ENCODE data around the gene LYZ.

The LYZ gene

DNA sequence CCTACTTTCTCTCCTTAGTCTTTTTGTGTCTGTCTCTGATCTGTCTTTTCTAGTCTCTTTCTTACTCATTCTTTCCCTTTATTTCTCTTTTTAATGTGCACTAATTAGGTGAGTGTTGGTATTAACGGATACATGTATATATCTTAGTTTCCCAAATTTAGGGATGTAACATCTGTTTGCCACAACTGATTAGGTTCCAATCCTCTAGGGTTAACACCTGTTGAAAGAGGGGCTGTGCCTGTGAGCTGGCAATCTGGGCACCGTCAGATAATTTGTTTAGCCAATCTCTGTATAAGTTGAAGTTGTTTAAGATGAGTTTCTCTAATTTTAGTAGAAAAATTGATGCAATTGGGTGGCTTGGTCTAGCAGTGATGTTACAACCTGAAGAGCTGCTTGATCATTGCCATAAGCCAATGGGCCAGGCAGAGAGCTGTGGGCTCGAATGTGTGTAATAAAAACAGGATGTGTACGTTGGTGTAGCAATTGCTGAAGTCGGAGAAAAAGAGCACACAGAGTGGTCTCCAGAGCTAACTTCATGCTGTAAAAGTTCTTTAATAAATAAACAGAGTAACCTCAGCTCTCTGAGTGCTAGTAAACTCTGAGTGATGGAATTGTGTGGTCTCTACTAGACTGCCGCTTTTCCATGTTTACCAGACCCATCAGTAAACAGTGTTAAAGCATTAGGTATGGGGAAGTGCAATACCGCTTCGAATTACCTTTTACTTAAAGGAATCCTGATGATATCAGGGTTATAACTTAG is 18.3 kb upstream of the LYZ start:
- no peak for TF ChIP-seq TAF1 (IDR thresholded peaks at IDR 0.05; ENCODE audit: low read depth, low read length)
- TF ChIP-seq SPI1 (IDR thresholded peaks at IDR 0.05; ENCODE audit: low read depth, low read length) = peak; percentile 57; the same call in 1 of the 2 replicates
- TF ChIP-seq POU2F2 (IDR thresholded peaks at IDR 0.05; ENCODE audit: low read depth, low read length) = no peak
- FAIRE-seq = peak; percentile 38
- no peak for DNase-seq (ENCODE audit: insufficient read length, low spot score)

DNA sequence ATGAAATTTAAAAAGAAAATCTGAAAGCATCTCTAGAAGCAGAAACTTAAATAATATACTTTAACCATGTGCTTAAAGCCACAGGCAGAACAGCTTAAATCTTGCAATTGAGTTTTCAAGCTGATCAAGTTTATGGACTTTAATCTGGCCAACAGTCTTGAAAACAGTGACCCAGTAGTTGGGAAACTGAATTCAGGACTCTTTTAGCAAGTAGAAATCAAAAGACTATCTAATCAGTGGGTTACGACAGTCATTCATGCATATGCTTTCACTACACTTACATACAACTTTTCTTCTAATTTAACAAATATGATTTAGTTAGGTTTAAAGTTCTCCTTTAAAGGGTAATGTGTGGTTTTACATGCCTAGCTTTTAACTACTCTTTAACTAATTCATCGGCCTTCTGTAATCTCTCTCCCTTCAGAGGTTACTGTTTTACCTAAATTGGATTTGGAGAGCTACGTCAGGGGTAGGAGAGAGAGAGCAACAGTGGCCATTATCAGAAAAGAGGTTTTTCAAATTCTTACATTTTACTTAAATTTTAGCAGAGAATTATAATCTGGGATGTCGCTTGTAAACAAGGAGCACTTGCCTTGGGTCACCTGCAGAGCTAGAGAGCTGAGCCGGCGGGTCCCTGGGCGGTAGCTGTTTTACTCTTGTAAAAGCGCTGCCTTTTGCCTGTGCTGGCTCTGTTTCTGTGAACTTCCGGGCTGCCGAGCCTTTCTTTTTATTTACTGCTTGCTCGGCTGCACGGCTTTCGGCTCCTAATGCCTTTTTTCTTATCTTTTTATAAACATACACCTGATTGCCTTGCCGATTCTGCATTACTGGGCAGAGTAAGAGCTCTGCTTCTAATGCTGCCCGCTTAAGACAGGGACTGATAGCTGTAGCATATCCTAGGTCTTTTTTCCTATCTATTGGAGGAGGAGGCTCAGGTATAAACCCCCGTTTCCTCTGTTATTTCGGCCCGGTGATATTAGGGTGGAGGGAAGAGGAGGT is 17.4 kb upstream of the LYZ start:
- DNase-seq (ENCODE audit: insufficient read length, low spot score) (no peak), FAIRE-seq (no peak)
- peak; percentile 45; the same call in 1 of the 2 replicates for TF ChIP-seq POLR2AphosphoS5 (IDR thresholded peaks at IDR 0.05; ENCODE audit: low read depth, low read length)
- TF ChIP-seq POU2F2 (IDR thresholded peaks at IDR 0.05; ENCODE audit: low read depth, low read length) = no peak; the same call in 1 of the 2 replicates
- TF ChIP-seq PAX5 (IDR thresholded peaks at IDR 0.05; ENCODE audit: insufficient read depth, low read length, severe bottlenecking) = no peak
- peak; percentile 45; the same call in 1 of the 2 replicates for TF ChIP-seq TAF1 (IDR thresholded peaks at IDR 0.05; ENCODE audit: low read depth, low read length)
- no peak for TF ChIP-seq SPI1 (IDR thresholded peaks at IDR 0.05; ENCODE audit: low read depth, low read length)
- peak; percentile 31; the same call in 1 of the 2 replicates for TF ChIP-seq POLR2A (IDR thresholded peaks at IDR 0.05; ENCODE audit: low read depth, low read length)

DNA sequence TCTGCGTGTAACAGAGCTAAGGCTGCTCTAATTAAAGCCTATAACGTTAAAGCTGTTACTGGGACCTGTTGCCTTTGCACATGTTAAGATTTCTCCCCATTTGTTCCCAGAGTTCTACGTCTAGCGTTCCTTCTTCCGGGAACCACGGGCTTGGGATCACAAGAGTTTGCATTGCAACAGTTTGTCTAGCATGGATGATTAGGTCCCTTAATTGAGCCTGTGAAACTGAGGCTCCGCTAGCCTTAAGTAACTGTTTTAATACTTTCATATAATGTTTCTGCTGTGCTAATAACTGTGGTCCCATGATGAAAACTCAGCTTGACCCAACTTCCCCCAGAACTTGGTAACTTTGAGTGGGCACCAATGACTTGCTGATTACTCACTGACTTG is 16.7 kb upstream of the LYZ start:
- DNase-seq (ENCODE audit: insufficient read length, low spot score) = no peak
- FAIRE-seq = peak; percentile 9
- TF ChIP-seq PAX5 (IDR thresholded peaks at IDR 0.05; ENCODE audit: insufficient read depth, low read length, severe bottlenecking) (no peak), POLR2A (IDR thresholded peaks at IDR 0.05; ENCODE audit: low read depth, low read length) (no peak), SPI1 (IDR thresholded peaks at IDR 0.05; ENCODE audit: low read depth, low read length) (no peak), POLR2AphosphoS5 (IDR thresholded peaks at IDR 0.05; ENCODE audit: low read depth, low read length) (no peak), POU2F2 (IDR thresholded peaks at IDR 0.05; ENCODE audit: low read depth, low read length) (no peak), TAF1 (IDR thresholded peaks at IDR 0.05; ENCODE audit: low read depth, low read length) (no peak)

DNA sequence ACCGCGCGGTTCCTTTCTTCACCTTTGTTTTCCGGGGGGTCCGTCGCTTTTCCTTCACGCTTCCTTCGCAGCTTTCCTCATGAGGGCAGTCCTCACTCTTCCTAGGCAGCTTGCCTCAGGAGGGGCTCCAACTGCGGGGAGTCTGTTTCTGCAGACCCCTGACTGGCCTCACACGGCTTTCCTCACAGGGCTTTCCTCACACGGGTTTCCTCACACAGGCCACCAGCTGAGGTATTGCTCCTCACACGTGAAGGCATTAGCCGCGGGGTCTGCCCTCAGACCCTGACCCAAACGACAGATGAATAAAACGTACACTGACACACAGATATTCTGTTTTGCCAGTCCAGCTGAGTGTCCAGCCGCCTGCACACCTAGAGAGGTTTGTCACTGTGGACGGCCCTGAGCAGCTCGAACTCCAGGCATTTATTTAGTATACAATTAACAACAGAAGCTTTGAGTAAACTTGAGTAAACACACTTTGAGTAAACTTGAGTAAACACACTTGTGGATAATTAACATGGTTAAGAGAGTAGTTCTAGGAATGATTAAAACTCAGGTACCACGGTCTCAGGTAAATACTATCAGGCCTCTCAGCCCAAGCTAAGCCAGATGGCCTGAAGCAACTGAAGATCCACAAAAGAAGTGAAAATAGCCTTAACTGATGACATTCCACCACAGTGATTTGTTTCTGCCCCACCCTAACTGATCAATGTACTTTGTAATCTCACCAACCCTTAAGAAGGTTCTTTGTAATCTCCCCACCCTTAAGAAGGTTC is 16.1 kb upstream of the LYZ start:
- DNase-seq (ENCODE audit: insufficient read length, low spot score) (no peak), FAIRE-seq (no peak)
- TF ChIP-seq POLR2AphosphoS5 (IDR thresholded peaks at IDR 0.05; ENCODE audit: low read depth, low read length) (no peak), SPI1 (IDR thresholded peaks at IDR 0.05; ENCODE audit: low read depth, low read length) (no peak), PAX5 (IDR thresholded peaks at IDR 0.05; ENCODE audit: insufficient read depth, low read length, severe bottlenecking) (no peak), TAF1 (IDR thresholded peaks at IDR 0.05; ENCODE audit: low read depth, low read length) (no peak), POLR2A (IDR thresholded peaks at IDR 0.05; ENCODE audit: low read depth, low read length) (no peak), POU2F2 (IDR thresholded peaks at IDR 0.05; ENCODE audit: low read depth, low read length) (no peak)

DNA sequence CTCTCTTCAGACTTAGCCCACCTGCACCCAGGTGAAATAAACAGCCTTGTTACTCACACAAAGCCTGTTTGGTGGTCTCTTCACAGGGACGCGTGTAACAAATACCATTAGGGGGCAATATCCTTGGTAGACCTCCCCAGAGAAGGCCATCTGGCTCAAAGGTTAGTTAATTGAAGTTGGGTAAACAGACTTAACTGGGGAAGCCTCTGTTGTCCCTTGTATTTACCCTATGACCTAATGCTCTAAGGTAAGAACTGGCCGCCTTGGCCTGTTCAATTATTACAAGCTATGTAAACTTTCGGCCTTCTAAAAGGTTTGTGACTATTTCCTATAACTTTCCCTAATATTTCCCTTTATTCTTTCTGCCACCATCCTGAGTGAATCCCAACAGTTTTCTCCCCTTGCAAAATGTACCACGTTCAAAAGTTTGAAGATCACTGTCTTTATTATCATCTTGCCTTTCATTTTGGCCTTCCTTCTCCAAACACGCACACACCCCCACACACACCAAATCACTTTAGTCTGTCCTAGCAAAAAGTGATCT is 15.3 kb upstream of the LYZ start:
- no peak for FAIRE-seq
- TF ChIP-seq TAF1 (IDR thresholded peaks at IDR 0.05; ENCODE audit: low read depth, low read length) = no peak
- TF ChIP-seq POLR2AphosphoS5 (IDR thresholded peaks at IDR 0.05; ENCODE audit: low read depth, low read length) = no peak
- no peak for TF ChIP-seq SPI1 (IDR thresholded peaks at IDR 0.05; ENCODE audit: low read depth, low read length)
- no peak for TF ChIP-seq POLR2A (IDR thresholded peaks at IDR 0.05; ENCODE audit: low read depth, low read length)
- no peak for TF ChIP-seq POU2F2 (IDR thresholded peaks at IDR 0.05; ENCODE audit: low read depth, low read length)
- no peak for TF ChIP-seq PAX5 (IDR thresholded peaks at IDR 0.05; ENCODE audit: insufficient read depth, low read length, severe bottlenecking)
- no peak for DNase-seq (ENCODE audit: insufficient read length, low spot score)

DNA sequence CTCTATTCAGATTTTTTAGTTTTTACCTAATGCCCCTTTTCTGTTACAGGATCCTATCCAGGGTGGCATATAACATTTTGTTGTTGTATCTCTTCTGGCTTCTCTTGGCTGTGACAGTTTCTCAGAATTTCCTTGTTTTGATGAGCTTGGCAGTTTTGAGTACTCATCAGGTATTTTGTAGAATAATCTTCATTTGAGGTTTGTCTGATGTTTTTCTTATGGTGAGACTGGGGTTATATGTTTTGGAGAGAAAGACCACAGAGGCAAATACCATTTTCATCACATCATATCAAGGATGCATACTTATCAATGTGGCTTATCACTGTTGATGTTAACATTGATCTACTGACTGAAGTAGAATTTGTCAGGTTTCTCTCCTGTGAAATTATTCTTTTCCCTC is 14.0 kb upstream of the LYZ start:
- no peak for DNase-seq (ENCODE audit: insufficient read length, low spot score)
- FAIRE-seq = no peak
- TF ChIP-seq SPI1 (IDR thresholded peaks at IDR 0.05; ENCODE audit: low read depth, low read length) (no peak), POU2F2 (IDR thresholded peaks at IDR 0.05; ENCODE audit: low read depth, low read length) (no peak), POLR2A (IDR thresholded peaks at IDR 0.05; ENCODE audit: low read depth, low read length) (no peak), TAF1 (IDR thresholded peaks at IDR 0.05; ENCODE audit: low read depth, low read length) (no peak), PAX5 (IDR thresholded peaks at IDR 0.05; ENCODE audit: insufficient read depth, low read length, severe bottlenecking) (no peak), POLR2AphosphoS5 (IDR thresholded peaks at IDR 0.05; ENCODE audit: low read depth, low read length) (no peak)

DNA sequence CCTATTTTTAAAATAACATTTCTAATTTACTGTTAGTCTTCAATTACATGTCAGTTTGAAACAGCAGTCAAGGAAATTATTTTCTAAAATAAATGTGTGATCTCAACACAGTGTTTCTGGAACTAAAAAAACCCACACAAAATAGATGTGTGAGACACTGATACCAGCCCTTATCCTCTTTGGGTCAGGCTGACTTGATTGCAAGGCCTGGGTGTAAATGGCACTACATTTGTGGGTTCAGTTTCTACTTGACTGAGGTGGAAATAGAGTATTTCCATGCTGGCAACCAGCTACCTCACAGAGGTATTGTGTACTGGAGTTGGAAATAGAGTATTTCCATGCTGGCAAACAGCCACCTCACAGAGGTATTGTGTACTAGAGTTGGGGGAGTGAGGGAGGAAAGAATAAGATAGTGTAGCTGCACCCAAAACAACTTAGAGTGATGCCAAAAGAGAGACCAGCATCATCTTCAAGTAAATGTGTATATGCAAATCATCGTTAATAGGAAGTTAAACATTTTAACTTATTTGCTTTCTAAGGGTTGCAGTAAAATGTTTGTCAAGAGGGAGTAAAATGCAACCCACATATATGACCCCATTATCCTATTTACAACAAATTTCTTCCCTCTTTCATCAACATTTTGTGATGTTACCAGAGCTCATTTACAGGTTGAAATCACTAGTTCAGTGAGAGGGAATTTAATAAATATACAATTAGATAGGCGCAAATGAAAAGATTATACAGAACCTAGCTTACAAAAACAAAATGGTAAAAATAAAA is 10.7 kb upstream of the LYZ start:
- TF ChIP-seq TAF1 (IDR thresholded peaks at IDR 0.05; ENCODE audit: low read depth, low read length) (no peak), POLR2AphosphoS5 (IDR thresholded peaks at IDR 0.05; ENCODE audit: low read depth, low read length) (no peak), POU2F2 (IDR thresholded peaks at IDR 0.05; ENCODE audit: low read depth, low read length) (no peak), PAX5 (IDR thresholded peaks at IDR 0.05; ENCODE audit: insufficient read depth, low read length, severe bottlenecking) (no peak), POLR2A (IDR thresholded peaks at IDR 0.05; ENCODE audit: low read depth, low read length) (no peak), SPI1 (IDR thresholded peaks at IDR 0.05; ENCODE audit: low read depth, low read length) (no peak)
- DNase-seq (ENCODE audit: insufficient read length, low spot score) = no peak
- no peak for FAIRE-seq

Measured in GM12891 (cell line).